ENCODE data around the gene MZF1. TPM values are rescaled to one million over a fixed set of nuclear protein-coding genes. Genes with fewer than 3 reads are reported as not detected.

Gene MZF1
- total and polyA plus RNA-seq, 2 experiments from 2014 or later, result 10.2 to 21.8 TPM

DNA sequence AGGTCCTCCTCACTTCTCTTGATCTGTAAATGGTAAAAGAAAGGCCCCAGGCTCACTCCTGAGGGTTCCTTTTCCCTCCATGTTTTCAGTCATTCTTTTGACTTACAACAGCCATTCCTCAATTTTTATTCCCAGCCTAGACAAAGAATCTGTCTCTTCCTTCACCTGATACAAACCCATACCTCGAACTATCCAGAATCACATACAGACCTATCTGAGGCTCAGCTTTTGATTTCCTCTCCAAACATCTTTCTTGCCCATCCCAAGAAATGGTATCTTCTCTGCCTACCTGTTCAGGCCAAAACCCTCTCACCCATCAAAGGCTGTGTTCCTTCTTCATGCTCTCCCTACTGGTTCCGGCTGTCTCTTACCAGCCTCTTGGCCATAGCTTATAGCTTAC, 20.5 kb downstream of the MZF1 start:
- no peak overlapping the region for H3K4me3 ChIP-seq
- no peak overlapping the region for H2AFZ ChIP-seq
- DNase-seq (ENCODE audit: low spot score) (no peak), ATAC-seq (no peak)
- no peak overlapping the region for H3K4me2 ChIP-seq
- Mint-ChIP-seq H3K36me3 (ENCODE audit: low read depth) (peaks cover 90% of the 10 kb centered on the region), H3K4me3 (peak overlapping the region; percentile 17; the same call in 1 of the 3 replicates), H3K27ac (no peak overlapping the region), H3K27me3 (ENCODE audit: insufficient read depth, low read depth, poor library complexity) (peaks cover 35% of the 10 kb centered on the region), H3K9me3 (peaks cover 8% of the 10 kb centered on the region; the same call in 2 of the 3 replicates), H3K4me1 (peaks cover 40% of the 10 kb centered on the region)
- no peaks in the 10 kb centered on the region for H3K27me3 ChIP-seq (ENCODE audit: insufficient read depth)
- H3K27ac ChIP-seq (ENCODE audit: low read depth), result peak overlapping the region; percentile 96; the same call in 1 of the 2 replicates
- peaks cover 22% of the 10 kb centered on the region for H3K79me2 ChIP-seq (replicated peaks; ENCODE audit: insufficient read depth)
- peaks cover 41% of the 10 kb centered on the region for H3K36me3 ChIP-seq (ENCODE audit: insufficient read depth)
- H3F3A ChIP-seq (replicated peaks; ENCODE audit: low read depth), result peaks cover 84% of the 10 kb centered on the region
- TF ChIP-seq JUNB (IDR thresholded peaks at IDR 0.05; ENCODE audit: unreplicated experiment), result no peak
- TF ChIP-seq, protein P1, sequence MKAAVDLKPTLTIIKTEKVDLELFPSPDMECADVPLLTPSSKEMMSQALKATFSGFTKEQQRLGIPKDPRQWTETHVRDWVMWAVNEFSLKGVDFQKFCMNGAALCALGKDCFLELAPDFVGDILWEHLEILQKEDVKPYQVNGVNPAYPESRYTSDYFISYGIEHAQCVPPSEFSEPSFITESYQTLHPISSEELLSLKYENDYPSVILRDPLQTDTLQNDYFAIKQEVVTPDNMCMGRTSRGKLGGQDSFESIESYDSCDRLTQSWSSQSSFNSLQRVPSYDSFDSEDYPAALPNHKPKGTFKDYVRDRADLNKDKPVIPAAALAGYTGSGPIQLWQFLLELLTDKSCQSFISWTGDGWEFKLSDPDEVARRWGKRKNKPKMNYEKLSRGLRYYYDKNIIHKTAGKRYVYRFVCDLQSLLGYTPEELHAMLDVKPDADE (IDR thresholded peaks at IDR 0.05), result no peak
- TF ChIP-seq, protein P2, sequence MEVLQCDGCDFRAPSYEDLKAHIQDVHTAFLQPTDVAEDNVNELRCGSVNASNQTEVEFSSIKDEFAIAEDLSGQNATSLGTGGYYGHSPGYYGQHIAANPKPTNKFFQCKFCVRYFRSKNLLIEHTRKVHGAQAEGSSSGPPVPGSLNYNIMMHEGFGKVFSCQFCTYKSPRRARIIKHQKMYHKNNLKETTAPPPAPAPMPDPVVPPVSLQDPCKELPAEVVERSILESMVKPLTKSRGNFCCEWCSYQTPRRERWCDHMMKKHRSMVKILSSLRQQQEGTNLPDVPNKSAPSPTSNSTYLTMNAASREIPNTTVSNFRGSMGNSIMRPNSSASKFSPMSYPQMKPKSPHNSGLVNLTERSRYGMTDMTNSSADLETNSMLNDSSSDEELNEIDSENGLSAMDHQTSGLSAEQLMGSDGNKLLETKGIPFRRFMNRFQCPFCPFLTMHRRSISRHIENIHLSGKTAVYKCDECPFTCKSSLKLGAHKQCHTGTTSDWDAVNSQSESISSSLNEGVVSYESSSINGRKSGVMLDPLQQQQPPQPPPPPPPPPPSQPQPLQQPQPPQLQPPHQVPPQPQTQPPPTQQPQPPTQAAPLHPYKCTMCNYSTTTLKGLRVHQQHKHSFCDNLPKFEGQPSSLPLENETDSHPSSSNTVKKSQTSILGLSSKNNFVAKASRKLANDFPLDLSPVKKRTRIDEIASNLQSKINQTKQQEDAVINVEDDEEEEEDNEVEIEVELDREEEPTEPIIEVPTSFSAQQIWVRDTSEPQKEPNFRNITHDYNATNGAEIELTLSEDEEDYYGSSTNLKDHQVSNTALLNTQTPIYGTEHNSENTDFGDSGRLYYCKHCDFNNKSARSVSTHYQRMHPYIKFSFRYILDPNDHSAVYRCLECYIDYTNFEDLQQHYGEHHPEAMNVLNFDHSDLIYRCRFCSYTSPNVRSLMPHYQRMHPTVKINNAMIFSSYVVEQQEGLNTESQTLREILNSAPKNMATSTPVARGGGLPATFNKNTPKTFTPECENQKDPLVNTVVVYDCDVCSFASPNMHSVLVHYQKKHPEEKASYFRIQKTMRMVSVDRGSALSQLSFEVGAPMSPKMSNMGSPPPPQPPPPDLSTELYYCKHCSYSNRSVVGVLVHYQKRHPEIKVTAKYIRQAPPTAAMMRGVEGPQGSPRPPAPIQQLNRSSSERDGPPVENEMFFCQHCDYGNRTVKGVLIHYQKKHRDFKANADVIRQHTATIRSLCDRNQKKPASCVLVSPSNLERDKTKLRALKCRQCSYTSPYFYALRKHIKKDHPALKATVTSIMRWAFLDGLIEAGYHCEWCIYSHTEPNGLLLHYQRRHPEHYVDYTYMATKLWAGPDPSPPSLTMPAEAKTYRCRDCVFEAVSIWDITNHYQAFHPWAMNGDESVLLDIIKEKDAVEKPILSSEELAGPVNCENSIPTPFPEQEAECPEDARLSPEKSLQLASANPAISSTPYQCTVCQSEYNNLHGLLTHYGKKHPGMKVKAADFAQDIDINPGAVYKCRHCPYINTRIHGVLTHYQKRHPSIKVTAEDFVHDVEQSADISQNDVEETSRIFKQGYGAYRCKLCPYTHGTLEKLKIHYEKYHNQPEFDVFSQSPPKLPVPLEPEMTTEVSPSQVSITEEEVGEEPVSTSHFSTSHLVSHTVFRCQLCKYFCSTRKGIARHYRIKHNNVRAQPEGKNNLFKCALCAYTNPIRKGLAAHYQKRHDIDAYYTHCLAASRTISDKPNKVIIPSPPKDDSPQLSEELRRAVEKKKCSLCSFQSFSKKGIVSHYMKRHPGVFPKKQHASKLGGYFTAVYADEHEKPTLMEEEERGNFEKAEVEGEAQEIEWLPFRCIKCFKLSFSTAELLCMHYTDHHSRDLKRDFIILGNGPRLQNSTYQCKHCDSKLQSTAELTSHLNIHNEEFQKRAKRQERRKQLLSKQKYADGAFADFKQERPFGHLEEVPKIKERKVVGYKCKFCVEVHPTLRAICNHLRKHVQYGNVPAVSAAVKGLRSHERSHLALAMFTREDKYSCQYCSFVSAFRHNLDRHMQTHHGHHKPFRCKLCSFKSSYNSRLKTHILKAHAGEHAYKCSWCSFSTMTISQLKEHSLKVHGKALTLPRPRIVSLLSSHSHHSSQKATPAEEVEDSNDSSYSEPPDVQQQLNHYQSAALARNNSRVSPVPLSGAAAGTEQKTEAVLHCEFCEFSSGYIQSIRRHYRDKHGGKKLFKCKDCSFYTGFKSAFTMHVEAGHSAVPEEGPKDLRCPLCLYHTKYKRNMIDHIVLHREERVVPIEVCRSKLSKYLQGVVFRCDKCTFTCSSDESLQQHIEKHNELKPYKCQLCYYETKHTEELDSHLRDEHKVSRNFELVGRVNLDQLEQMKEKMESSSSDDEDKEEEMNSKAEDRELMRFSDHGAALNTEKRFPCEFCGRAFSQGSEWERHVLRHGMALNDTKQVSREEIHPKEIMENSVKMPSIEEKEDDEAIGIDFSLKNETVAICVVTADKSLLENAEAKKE (CRISPR knock-in tag; IDR thresholded peaks at IDR 0.05), result no peak
- no peak for TF ChIP-seq STAT1 (IDR thresholded peaks at IDR 0.05; ENCODE audit: unreplicated experiment)
- no peak for TF ChIP-seq POLR2AphosphoS5 (IDR thresholded peaks at IDR 0.05; ENCODE audit: low read depth)
- H3K4me1 ChIP-seq (ENCODE audit: insufficient read depth), result peaks cover 16% of the 10 kb centered on the region
- peaks cover 18% of the 10 kb centered on the region for H4K20me1 ChIP-seq (replicated peaks; ENCODE audit: insufficient read depth)
- H3K9me2 ChIP-seq (ENCODE audit: insufficient read depth), result no peaks in the 10 kb centered on the region
